Panc1 (cell line): ENCODE data around the gene LAMA1.

Source experiments
- CTCF ChIP-seq: fragments of 450-650 bp; IDR thresholded peaks from 2 replicates; pipeline ENCODE4 v1.5.1; 2017; ENCODE audit warnings: mild to moderate bottlenecking
- POLR2AphosphoS5 ChIP-seq: IDR thresholded peaks from 2 replicates; pipeline ENCODE4 v1.6.1; 2012; ENCODE audit warnings: mild to moderate bottlenecking, low read depth, low read length, moderate library complexity
- REST ChIP-seq, 2 experiments: IDR thresholded peaks; 2 replicates each; pipeline ENCODE4 v1.6.1; 2011 to 2012; ENCODE audit warnings: low read depth in 2 of 2, control low read depth in 1 of 2, low read length in 1 of 2, mild to moderate bottlenecking in 1 of 2, moderate library complexity in 1 of 2; ENCODE audit not compliant: insufficient read depth in 1 of 2
- SIN3A ChIP-seq: IDR thresholded peaks from 2 replicates; pipeline ENCODE4 v1.6.1; 2012; ENCODE audit warnings: low read depth, mild to moderate bottlenecking, low read length, moderate library complexity, borderline replicate concordance; ENCODE audit not compliant: insufficient read depth

GRCh38 chr18:7141287-7141686 is 23.7 kb upstream of the LAMA1 start:
- TF ChIP-seq CTCF (no peak), REST (IDR thresholded peaks at IDR 0.05; ENCODE audit: insufficient read depth in 1 of 2, low read depth in 2 of 2, low read length in 1 of 2) (no peak), SIN3A (no peak), POLR2AphosphoS5 (no peak)
